ENCODE data around the gene KIF1B.

DNA sequence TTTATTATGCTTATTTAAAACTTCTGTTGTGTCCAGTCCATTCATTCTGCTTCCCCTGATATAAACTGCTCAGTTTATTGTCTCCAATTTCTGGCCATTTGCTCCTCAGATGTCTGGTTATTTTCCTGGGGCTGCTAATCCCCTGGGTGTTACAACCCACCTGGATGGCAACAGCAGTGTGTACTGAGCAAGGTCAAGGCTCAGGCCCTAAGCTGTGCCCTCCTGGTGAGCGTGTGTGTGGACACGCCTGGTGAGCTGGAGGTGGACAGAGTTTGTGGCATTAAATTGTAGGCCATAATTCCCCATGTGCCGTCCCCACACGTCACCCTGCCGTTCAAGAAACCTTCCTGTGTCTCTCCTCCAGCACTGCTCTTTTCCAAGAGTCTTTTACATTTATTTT lies 18.1 kb upstream of the KIF1B start:
- TF ChIP-seq, protein P1, sequence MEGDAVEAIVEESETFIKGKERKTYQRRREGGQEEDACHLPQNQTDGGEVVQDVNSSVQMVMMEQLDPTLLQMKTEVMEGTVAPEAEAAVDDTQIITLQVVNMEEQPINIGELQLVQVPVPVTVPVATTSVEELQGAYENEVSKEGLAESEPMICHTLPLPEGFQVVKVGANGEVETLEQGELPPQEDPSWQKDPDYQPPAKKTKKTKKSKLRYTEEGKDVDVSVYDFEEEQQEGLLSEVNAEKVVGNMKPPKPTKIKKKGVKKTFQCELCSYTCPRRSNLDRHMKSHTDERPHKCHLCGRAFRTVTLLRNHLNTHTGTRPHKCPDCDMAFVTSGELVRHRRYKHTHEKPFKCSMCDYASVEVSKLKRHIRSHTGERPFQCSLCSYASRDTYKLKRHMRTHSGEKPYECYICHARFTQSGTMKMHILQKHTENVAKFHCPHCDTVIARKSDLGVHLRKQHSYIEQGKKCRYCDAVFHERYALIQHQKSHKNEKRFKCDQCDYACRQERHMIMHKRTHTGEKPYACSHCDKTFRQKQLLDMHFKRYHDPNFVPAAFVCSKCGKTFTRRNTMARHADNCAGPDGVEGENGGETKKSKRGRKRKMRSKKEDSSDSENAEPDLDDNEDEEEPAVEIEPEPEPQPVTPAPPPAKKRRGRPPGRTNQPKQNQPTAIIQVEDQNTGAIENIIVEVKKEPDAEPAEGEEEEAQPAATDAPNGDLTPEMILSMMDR (IDR thresholded peaks at IDR 0.05): no peak
- TF ChIP-seq POLR2A (IDR thresholded peaks at IDR 0.05): no peak
